Activated CD8-positive, alpha-beta memory T cell treated with anti-CD3 and anti-CD28 coated beads, Interleukin-2, amount 50 U/mL, for 1 hour (primary cell): ENCODE measurements around the gene HHIPL2.
"Not testable (repeated sequence)": the region's sequence is repeated elsewhere in the genome, so short reads cannot be mapped to it uniquely, and the experiment has no call there.

Experiments
- DNase-seq: peaks from one replicate; pipeline ENCODE4 v3.0.0-alpha.2; 2020; ENCODE audit errors: extremely low read depth

The HHIPL2 gene

GRCh38 chr1:222539951-222540597 is 7.8 kb downstream of the HHIPL2 start:
- no peak for DNase-seq

DNA sequence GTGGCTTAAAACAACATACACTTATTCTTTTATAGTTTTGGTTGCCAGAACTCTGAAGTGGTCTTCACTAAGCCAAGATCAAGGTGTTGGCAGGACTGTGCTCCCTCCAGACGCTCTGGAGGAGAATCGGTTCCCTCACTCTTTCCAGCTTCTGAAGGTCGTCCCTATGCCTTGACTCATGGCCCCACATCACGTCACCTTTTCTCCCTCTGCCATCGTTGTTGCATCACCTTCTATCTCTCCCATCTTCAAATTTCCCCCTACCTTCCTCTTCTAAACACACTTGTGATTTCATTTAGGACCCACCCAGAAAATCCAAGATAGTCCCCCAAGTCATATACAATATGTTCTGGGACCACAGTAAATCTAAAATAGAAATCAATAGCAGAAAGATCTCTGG is 12.4 kb downstream of the HHIPL2 start:
- DNase-seq: no peak

- DNase-seq: no peak
These were observed 17.1 kb downstream of the HHIPL2 start for GRCh38 chr1:222530852-222531251.

DNA sequence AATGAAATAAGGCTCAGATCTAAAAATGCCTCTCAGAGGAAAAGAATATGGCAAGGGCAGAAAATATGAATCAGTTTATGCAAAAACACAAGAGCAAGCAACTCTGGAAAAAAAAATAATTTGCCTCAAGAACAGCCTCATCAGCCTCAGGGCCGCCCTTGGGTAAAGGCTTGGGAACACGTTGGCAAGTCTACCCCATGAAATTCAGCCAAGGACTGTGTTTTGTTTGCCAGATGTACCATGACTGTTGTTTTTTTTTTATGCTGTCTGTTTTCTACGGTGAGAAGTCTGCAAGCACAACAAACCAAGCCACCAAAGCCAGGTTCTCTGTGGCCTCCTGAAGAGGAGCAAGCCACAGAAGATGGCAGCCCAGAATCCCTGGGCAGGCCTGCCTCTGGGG is 18.0 kb downstream of the HHIPL2 start:
- no peak for DNase-seq

- no peak for DNase-seq
These were observed 18.7 kb downstream of the HHIPL2 start for GRCh38 chr1:222529181-222529580.

DNA sequence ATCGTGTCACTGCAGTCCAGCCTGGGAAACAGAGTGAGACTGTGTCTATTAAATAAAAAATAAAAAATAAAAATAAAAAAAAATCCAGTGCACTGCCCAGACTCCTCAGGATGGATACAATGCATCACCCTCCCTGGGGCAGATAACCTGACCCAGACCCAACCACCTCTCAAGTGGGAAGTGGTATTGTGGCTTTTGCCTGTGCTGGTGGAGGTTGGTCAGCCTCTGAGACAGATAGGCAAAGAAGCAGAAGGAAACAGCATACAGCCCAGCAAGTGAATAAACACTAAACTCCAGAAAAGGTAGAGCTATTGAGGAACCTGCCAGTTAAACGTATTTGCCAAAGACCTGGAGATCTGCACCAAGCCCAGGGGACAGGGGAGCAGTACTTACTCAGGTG is 22.0 kb downstream of the HHIPL2 start:
- no peak for DNase-seq

DNA sequence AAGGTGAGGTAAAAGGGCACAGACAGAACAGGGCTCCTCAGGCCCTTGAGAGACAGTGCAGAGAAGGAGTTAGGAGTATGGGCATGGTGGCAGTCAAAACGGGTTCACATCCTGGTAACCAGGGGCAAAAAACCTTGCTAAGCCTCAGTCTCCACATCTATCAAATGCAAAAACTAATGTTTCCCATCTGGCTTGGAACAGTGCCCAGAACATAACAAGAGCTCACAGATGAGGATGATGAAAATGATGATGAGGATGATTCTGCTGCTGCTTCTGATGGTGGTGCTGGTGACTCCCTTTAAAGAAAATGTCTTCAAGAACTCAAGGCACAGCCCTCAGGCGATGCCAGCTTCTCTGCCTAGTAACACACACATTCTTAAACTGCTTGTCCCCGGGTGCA is 24.1 kb downstream of the HHIPL2 start:
- DNase-seq: no peak

DNA sequence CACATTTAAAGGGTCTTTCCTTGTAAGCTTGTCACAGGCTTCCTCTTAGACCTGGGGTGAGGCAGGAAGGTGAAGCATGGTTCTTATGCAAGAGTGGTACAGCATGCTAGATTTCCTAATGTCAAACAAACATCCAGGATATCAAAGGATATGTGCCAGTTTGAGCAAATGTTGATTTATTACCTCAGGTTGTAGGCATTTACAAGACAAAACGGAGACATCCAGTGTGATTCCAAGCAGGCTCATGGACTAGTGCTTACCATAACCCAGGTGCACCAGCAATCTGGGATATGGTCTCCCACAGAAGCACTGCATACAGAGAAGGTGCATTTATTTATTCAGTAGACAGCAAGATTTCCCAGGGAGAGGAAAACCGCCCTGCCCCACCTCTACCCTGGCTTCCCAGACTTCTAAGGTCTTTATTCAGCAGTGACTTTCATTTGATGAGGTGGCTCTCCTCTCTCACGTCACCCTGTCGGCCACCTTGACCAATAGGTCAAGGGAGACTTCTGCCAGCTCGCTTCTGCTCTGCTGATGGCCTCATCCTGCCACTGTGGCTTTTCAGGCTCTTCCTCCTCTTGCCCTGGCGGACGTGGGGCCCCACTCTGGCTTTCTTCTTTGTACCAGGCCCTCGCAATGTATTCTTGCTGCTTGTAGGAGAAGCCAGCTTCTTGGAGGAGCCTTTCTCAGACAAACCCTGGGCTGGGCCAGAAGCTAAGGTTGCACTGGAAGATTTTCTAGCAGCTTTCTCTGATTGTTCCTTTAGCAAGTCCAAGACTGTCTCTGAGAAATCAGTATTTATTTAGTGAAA is 25.6 kb downstream of the HHIPL2 start:
- DNase-seq: no peak

DNA sequence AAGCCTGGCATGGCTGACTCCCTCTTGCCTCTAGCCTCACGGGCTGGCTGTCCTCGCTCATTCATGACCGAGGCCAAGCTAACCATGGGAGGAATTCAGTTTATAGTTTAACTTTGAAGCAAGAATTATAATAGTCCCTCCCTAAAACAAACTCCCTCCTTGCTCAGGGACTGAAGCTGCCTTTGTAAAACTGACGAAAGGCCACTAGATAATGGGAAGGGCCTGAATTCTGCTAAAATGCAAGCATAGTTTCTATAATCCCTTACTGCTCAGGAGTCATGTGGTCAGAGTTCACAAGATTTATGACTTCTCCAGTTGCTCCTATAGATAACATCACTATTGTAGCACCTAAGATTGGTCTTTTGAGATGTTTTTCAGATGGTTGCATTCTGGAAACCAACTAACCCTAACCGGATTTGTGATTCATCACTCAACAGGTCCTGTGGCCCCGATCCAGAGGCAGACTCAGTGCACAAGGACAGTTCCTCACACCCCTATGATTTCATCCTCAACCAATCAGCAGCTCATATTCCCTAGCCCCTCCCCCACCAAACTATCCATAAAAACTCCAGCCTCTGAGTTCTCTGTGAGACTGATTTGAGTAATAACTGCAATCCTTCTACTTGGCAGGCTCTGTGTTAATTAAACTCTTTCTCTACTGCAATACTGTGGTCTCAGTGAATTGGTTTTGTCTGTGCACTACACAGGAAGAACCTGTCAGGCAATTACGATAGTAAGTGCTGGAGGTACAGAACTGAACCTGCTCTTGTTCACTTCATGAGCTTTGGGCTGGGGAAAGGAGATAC is 26.4 kb downstream of the HHIPL2 start:
- no peak for DNase-seq

GRCh38 chr1:222489496-222489895 is 58.4 kb downstream of the HHIPL2 start:
- DNase-seq: not testable (repeated sequence)

DNA sequence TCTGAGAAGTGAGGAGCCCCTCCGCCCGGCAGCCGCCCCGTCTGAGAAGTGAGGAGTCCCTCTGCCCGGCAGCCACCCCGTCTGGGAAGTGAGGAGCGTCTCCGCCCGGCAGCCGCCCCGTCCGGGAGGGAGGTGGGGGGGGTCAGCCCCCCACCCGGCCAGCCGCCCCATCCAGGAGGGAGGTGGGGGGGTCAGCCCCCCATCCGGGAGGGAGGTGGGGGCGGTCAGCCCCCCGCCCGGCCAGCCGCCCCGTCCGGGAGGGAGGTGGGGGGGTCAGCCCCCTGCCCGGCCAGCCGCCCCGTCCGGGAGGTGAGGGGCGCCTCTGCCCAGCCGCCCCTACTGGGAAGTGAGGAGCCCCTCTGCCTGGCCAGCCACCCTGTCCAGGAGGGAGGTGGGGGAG is 60.1 kb downstream of the HHIPL2 start:
- DNase-seq: not testable (repeated sequence)

GRCh38 chr1:222484005-222484404 is 63.9 kb downstream of the HHIPL2 start:
- DNase-seq: not testable (repeated sequence)

GRCh38 chr1:222479567-222479966 is 68.3 kb downstream of the HHIPL2 start:
- not testable (repeated sequence) for DNase-seq

- not testable (repeated sequence) for DNase-seq
These were observed 71.5 kb downstream of the HHIPL2 start for GRCh38 chr1:222476436-222476835.

DNA sequence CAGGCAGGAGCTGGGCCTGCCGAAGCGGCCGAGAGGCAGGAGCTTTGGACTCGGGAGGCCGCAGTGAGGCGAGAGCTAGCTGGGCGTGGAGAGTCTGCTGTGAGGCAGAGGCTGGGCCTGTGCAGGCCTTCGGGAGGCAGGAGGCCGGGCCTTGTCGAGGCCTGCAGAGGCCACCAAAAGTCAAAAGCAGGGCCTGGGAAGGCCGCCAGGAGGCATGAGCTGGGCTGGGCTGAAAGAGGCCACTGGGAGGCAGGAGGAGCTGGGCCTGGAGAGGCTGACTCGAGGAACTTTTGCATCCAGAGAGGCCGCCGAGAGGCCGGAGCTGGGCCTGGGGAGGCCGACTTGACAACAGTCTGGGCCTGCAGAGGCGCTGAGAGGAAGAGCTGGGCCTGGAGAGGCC is 74.2 kb downstream of the HHIPL2 start:
- DNase-seq: not testable (repeated sequence)

- not testable (repeated sequence) for DNase-seq
These were observed 74.9 kb downstream of the HHIPL2 start for GRCh38 chr1:222472776-222473540.
